HG03469 (cell line): Measurements from ENCODE around the gene FHL2.
A peak's percentile ranks its signal among the peaks of the same experiment; 100 is the strongest.

Experiments
- ATAC-seq: cut with Tn5 transposase; IDR thresholded peaks from one replicate; pipeline ENCODE4 v1.9.1; 2021; ENCODE audit warnings: mild to moderate bottlenecking, moderate library complexity, moderate number of reproducible peaks; ENCODE audit not compliant: unreplicated experiment

The FHL2 gene, protein sequence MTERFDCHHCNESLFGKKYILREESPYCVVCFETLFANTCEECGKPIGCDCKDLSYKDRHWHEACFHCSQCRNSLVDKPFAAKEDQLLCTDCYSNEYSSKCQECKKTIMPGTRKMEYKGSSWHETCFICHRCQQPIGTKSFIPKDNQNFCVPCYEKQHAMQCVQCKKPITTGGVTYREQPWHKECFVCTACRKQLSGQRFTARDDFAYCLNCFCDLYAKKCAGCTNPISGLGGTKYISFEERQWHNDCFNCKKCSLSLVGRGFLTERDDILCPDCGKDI

GRCh38 chr2:105398336-105399206 is at the start of gene FHL2:
Gene FHL2 (minus strand): TSS chr2:105399051. CDS start chr2:105386516, 12,535 bp downstream.
- ATAC-seq = peak; percentile 84

- no peak for ATAC-seq
Observed at GRCh38 chr2:105447476-105447875, 48.6 kb upstream of the FHL2 start.

GRCh38 chr2:105446501-105446900 is 47.6 kb upstream of the FHL2 start:
- ATAC-seq = no peak

- ATAC-seq = no peak
Observed at GRCh38 chr2:105445976-105446375, 47.1 kb upstream of the FHL2 start.

- ATAC-seq = no peak
Observed at GRCh38 chr2:105445498-105445897, 46.6 kb upstream of the FHL2 start.

GRCh38 chr2:105443617-105444598 is 45.1 kb upstream of the FHL2 start:
- no peak for ATAC-seq

GRCh38 chr2:105442721-105443120 is 43.9 kb upstream of the FHL2 start:
- ATAC-seq = no peak

- ATAC-seq = no peak
Observed at GRCh38 chr2:105442056-105442455, 43.2 kb upstream of the FHL2 start.

DNA sequence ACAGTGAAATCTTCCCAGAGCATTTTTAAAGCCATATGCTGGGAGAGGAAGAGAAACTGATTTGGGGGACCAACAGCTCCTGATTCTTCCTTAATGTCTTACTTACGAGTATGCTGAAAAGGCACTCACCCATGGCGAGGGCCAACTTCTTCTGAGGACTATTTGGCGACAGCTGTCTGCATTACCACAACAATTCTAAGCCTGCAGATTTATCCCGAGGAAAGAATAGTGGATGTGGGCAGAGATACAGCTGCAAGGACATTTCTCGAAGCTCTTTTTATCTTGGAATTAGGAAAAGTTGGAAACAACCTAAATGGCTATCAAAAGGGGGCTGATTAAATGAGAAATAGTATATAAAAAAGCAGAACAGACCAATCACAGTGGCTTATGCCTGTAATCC is 40.3 kb upstream of the FHL2 start:
- ATAC-seq = no peak

- no peak for ATAC-seq
Observed at GRCh38 chr2:105438104-105438929, 39.5 kb upstream of the FHL2 start.

DNA sequence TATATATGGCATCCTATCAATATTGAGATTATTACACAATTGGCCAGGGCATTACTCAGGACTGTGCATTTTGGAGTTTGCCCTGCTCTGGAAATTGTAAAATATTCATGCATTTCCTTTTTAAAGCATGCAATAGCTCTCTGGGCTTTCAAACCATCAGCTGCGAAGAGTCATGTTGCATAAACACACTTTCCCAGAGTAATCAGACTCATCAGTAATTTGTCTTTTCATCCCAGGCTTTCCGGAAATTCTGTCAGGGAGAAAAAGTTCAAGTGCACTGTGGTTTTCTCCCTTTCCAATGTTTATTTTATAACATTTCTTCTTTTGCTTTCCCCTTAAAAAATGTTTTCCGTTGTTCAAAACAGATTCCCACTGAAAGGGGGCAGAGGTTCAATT is 38.9 kb upstream of the FHL2 start:
- no peak for ATAC-seq

GRCh38 chr2:105432749-105433148 is 33.9 kb upstream of the FHL2 start:
- ATAC-seq = no peak

DNA sequence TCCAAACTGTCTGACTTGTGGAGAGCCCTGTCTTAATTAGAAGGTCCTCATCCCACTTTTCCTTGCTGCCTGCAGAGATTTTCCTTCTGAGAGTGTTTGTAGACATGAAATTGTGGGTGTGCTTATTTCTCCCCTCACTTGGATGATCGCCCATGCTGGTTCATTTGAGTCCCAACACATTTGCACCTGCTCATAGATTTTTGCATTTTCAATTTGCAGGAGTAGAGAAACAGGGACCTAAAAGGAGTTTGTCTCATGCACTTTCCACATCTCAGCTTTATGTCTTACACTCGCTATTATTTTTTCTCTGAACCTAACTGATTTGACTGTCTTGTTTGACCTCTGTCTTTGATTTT is 33.2 kb upstream of the FHL2 start:
- no peak for ATAC-seq

- no peak for ATAC-seq
Observed at GRCh38 chr2:105431367-105432043, 32.7 kb upstream of the FHL2 start.

DNA sequence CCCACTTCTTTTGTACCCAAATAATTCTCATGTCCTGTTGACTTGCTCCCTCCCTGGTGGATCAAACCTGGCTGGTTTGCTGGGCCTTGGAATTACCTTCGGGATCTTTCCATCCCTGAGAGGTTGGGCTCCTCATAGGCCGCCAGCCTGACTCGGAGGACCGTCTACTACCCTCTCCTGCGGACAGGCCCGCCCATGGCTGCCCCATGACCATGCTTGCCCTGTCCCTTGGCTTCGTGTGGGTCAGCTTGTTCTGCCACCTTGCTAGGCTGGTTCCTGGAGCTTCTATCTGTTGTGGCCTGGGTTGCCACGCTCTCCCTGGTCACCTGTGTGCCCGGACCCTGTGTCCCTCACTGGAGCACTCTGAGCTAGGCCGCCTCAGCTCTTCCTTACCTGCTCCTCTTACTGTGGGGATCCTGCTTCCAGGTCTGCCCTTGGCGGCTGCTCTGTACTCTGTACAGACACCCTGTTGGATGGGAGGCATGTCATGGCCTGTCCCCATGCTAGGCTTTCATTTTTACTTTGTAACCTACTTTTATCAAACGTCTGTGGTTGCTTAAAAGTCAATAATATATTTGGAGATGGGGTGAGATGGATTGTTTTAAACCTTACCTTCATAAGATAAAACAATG is 29.7 kb upstream of the FHL2 start:
- no peak for ATAC-seq

DNA sequence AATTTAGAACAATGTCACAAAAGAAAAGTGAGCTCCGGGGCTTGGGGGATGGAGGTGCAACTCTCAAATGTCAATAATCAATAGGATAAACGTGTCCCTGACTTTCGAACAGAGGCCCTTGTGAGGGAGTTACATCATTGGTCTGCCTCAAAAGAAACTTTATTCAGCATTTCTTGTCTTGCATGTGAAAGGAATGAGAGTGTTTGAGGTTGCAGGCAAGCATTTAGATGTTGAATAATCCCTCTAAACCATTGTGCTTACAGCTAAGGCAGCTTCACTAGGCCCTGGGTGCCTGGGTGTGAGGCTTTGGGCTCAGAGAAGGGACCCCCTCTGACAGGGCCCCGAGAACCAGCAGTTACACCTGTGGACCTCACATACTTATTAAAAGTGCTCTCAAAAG is 28.6 kb upstream of the FHL2 start:
- no peak for ATAC-seq

- ATAC-seq = no peak
Observed at GRCh38 chr2:105426626-105427292, 27.9 kb upstream of the FHL2 start.

DNA sequence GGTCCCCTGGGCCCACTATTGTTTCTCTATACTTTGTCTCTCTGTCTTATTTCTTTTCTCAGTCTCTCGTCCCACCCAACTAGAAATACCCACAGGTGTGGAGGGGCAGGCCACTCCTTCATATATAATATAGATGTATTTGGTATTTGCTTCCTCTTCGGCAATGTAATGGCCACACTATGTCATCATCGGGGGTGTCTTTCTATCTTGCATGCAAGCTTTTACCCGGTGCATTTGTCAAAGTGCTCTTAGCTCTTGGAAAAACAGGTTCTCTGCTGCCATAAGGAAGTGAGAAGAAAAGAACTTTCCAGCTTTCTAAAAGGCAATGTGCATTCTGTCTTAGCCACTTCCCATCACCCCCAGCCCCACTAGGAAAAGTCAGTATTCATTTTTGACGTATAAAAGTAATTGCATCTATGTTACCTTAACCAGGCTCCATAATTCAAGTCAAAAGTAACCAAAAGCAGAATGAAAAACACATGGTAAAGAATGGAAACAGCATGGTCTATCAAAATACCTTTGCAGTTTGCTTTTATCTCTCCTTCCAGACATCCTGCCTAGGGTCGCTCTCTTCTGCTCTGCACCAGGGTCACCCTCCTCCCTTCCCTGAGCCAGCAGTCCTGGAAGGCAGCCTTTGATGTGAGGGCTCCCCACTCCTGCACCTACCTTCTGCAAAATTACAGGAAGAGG is 27.2 kb upstream of the FHL2 start:
- no peak for ATAC-seq
